Prostate gland (tissue), 2 donors: ENCODE measurements around the gene TPRG1L.

Experiments used
- CTCF ChIP-seq, 4 experiments: fragments of 200-600 bp in 2 of 4; fragments of 450-650 bp in 2 of 4; sonication (generic) in 2 of 4; IDR thresholded peaks; 1 replicate in 3 of 4; 2 replicates in 1 of 4; pipeline ENCODE4 v1.5.1; 2016 to 2019; ENCODE audit warnings: antibody characterized with exemption in 4 of 4, mild to moderate bottlenecking in 2 of 4, moderate library complexity in 2 of 4
- POLR2A ChIP-seq: fragments of 450-650 bp; IDR thresholded peaks from one replicate; pipeline ENCODE4 v1.6.1; 2016; ENCODE audit warnings: antibody characterized with exemption, mild to moderate bottlenecking
- POLR2AphosphoS5 ChIP-seq: sonication (generic); formaldehyde crosslinking; IDR thresholded peaks from one replicate; pipeline ENCODE4 v1.6.1; 2017; ENCODE audit warnings: antibody characterized with exemption

- TF ChIP-seq CTCF (IDR thresholded peaks at IDR 0.05) (no peak), POLR2AphosphoS5 (no peak), POLR2A (no peak)
Observed at GRCh38 chr1:3676581-3677470, 52.0 kb downstream of the TPRG1L start.
